Astrocyte (in vitro differentiated cells and primary cell): Measurements from ENCODE around the gene VSIG4.

Source experiments
- CTCF ChIP-seq: IDR thresholded peaks from 2 replicates; pipeline ENCODE4 v1.5.1; 2011; ENCODE audit warnings: low read depth, mild to moderate bottlenecking, inconsistent platforms, low read length, moderate library complexity; ENCODE audit not compliant: insufficient read depth
- EZH2 ChIP-seq: IDR thresholded peaks from 2 replicates; pipeline ENCODE4 v1.6.1; 2012; ENCODE audit warnings: mild to moderate bottlenecking, low read length, inconsistent platforms; ENCODE audit not compliant: insufficient read depth

- TF ChIP-seq CTCF = no peak
- TF ChIP-seq EZH2 = no peak
Measured at GRCh38 chrX:66028936-66029335, 10.9 kb downstream of the VSIG4 start.
